ENCODE results near the gene DUSP10.

DUSP10 gene

DNA sequence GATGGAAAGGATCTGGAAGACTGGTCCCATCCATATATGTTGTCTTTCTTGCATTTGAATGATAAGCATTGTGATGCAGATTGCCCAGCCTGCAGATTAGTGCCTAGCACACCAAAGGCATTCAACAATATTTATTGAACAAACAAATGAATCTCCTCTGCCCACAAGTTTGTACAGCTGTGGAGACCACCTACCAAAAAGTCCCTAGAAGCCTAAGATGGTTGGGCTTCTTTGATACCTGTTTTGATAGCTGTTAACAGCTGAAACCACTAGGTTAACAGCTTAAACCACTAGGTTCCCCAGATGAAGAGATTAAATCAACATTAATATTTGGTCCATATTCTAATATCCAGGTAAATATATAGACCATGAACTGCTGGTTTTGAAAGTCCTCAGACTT is 9.8 kb downstream of the DUSP10 start:
- TF ChIP-seq TAF1 (IDR thresholded peaks at IDR 0.05; ENCODE audit: borderline replicate concordance, insufficient read depth, low read length) (no peak), FOXP2 (optimal IDR thresholded peaks at IDR 0.05; ENCODE audit: borderline replicate concordance, extremely low read depth, extremely low read length, insufficient read depth) (no peak), POLR2AphosphoS5 (IDR thresholded peaks at IDR 0.05; ENCODE audit: low read depth, low read length) (no peak), SIN3A (IDR thresholded peaks at IDR 0.05; ENCODE audit: borderline replicate concordance, insufficient read depth, low read length) (no peak)
- TF ChIP-seq, protein P1, sequence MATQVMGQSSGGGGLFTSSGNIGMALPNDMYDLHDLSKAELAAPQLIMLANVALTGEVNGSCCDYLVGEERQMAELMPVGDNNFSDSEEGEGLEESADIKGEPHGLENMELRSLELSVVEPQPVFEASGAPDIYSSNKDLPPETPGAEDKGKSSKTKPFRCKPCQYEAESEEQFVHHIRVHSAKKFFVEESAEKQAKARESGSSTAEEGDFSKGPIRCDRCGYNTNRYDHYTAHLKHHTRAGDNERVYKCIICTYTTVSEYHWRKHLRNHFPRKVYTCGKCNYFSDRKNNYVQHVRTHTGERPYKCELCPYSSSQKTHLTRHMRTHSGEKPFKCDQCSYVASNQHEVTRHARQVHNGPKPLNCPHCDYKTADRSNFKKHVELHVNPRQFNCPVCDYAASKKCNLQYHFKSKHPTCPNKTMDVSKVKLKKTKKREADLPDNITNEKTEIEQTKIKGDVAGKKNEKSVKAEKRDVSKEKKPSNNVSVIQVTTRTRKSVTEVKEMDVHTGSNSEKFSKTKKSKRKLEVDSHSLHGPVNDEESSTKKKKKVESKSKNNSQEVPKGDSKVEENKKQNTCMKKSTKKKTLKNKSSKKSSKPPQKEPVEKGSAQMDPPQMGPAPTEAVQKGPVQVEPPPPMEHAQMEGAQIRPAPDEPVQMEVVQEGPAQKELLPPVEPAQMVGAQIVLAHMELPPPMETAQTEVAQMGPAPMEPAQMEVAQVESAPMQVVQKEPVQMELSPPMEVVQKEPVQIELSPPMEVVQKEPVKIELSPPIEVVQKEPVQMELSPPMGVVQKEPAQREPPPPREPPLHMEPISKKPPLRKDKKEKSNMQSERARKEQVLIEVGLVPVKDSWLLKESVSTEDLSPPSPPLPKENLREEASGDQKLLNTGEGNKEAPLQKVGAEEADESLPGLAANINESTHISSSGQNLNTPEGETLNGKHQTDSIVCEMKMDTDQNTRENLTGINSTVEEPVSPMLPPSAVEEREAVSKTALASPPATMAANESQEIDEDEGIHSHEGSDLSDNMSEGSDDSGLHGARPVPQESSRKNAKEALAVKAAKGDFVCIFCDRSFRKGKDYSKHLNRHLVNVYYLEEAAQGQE (IDR thresholded peaks at IDR 0.05; ENCODE audit: insufficient read depth in 1 of 2, low read depth in 2 of 2, low read length in 2 of 2), result no peak

DNA sequence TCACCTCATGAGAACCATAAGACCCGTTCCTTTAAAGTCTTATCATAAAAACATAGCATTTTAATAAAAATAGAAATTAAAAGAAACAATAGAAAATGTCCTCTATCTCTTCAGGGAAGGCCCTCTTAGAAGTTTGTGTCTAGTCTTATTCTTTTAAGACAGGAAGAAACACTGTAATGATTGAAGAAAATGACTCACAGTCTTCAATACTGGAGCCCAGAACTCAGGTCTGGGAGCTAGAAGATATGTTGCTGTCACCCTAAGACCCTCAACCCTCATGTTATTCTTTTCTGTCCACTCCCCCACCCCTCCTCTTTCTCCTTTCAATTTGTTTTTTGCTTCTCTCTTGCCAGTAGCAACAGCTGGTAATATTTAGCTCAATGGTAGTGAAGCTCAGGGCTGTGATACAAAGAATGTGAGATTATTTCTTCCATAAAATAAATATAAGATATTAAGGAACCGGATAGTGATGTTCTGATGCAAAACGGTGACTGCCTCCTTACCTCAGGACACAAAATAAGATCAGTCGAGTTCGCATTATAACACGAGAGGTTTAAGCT is 12.0 kb downstream of the DUSP10 start:
- TF ChIP-seq, protein P1 (IDR thresholded peaks at IDR 0.05; ENCODE audit: insufficient read depth in 1 of 2, low read depth in 2 of 2, low read length in 2 of 2), result no peak
- TF ChIP-seq SIN3A (IDR thresholded peaks at IDR 0.05; ENCODE audit: borderline replicate concordance, insufficient read depth, low read length), result no peak
- TF ChIP-seq FOXP2 (optimal IDR thresholded peaks at IDR 0.05; ENCODE audit: borderline replicate concordance, extremely low read depth, extremely low read length, insufficient read depth), result no peak
- TF ChIP-seq POLR2AphosphoS5 (IDR thresholded peaks at IDR 0.05; ENCODE audit: low read depth, low read length), result no peak
- TF ChIP-seq TAF1 (IDR thresholded peaks at IDR 0.05; ENCODE audit: borderline replicate concordance, insufficient read depth, low read length), result no peak

DNA sequence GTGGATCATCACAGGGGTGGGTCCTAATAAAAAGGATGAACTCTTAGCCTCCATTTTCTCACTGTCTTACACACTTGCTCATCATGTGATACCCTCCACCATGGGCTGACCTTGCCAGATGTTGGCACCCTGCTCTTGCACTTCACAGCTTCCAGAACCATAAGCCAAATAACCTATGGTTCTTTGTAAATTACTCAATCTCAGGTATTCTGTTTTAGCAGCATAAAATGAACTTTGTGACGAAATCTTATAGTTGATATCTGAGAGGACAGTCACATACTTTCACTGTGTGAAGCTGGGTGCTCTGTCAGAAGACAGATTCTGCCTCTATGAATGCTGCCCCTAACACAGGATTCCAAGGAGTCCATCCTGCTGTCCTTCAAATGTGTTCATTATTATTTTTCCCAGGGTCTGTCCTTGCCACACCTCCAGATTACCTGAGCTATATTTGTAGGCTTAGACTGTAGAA is 13.8 kb downstream of the DUSP10 start:
- TF ChIP-seq SIN3A (IDR thresholded peaks at IDR 0.05; ENCODE audit: borderline replicate concordance, insufficient read depth, low read length) (no peak), FOXP2 (optimal IDR thresholded peaks at IDR 0.05; ENCODE audit: borderline replicate concordance, extremely low read depth, extremely low read length, insufficient read depth) (no peak), TAF1 (IDR thresholded peaks at IDR 0.05; ENCODE audit: borderline replicate concordance, insufficient read depth, low read length) (no peak), POLR2AphosphoS5 (IDR thresholded peaks at IDR 0.05; ENCODE audit: low read depth, low read length) (no peak)
- TF ChIP-seq, protein P1 (IDR thresholded peaks at IDR 0.05; ENCODE audit: insufficient read depth in 1 of 2, low read depth in 2 of 2, low read length in 2 of 2), result no peak

- TF ChIP-seq FOXP2 (optimal IDR thresholded peaks at IDR 0.05; ENCODE audit: borderline replicate concordance, extremely low read depth, extremely low read length, insufficient read depth), result no peak
- no peak for TF ChIP-seq SIN3A (IDR thresholded peaks at IDR 0.05; ENCODE audit: borderline replicate concordance, insufficient read depth, low read length)
- no peak for TF ChIP-seq TAF1 (IDR thresholded peaks at IDR 0.05; ENCODE audit: borderline replicate concordance, insufficient read depth, low read length)
- TF ChIP-seq, protein P1 (IDR thresholded peaks at IDR 0.05; ENCODE audit: insufficient read depth in 1 of 2, low read depth in 2 of 2, low read length in 2 of 2), result no peak
- no peak for TF ChIP-seq POLR2AphosphoS5 (IDR thresholded peaks at IDR 0.05; ENCODE audit: low read depth, low read length)
Observed at GRCh38 chr1:221727146-221728036, 14.5 kb downstream of the DUSP10 start.
